GM19239 (cell line): Measurements from ENCODE around the gene USH1C.

Experiments used
- DNase-seq: peaks from one replicate; pipeline ENCODE4 v3.0.0; 2011; ENCODE audit warnings: low spot score; ENCODE audit not compliant: insufficient read length
- FAIRE-seq: peaks from 2 replicates; lab custom pipeline; 2011; peaks lifted over from hg19 to GRCh38; lab: Jason Lieb, UNC

USH1C gene

GRCh38 chr11:17550450-17551346, 6.5 kb upstream of the USH1C start:
- no peak for DNase-seq

GRCh38 chr11:17548444-17548843, 4.2 kb upstream of the USH1C start:
- FAIRE-seq (no peak), DNase-seq (no peak)

More at GRCh38 chr11:17550450-17551346, 6.5 kb upstream of the USH1C start:
- FAIRE-seq: no peak

- DNase-seq (no peak), FAIRE-seq (no peak)
These were observed 3.7 kb upstream of the USH1C start for GRCh38 chr11:17547932-17548331.

- DNase-seq (no peak), FAIRE-seq (no peak)
These were observed 2.9 kb upstream of the USH1C start, which contains the start of gene OTOG for GRCh38 chr11:17547051-17547577. Gene OTOG, plus strand, starts transcription at chr11:17547259. Its CDS starts 114 bp downstream, at chr11:17547373.

GRCh38 chr11:17546240-17546639, 2.0 kb upstream of the USH1C start:
- DNase-seq (no peak), FAIRE-seq (no peak)

GRCh38 chr11:17543574-17544180, 539 bp downstream of the USH1C start:
- DNase-seq (no peak), FAIRE-seq (no peak)

- no peak for DNase-seq
- FAIRE-seq: no peak
These were observed 1.2 kb downstream of the USH1C start for GRCh38 chr11:17543041-17543440.

GRCh38 chr11:17542249-17542648, 2.0 kb downstream of the USH1C start:
- DNase-seq (no peak), FAIRE-seq (no peak)

- DNase-seq: no peak
- FAIRE-seq: no peak
These were observed 2.8 kb downstream of the USH1C start for GRCh38 chr11:17541330-17541885.

GRCh38 chr11:17540807-17541206, 3.4 kb downstream of the USH1C start:
- DNase-seq (no peak), FAIRE-seq (no peak)

GRCh38 chr11:17538731-17539130, 5.5 kb downstream of the USH1C start:
- DNase-seq: no peak
- FAIRE-seq: no peak

- no peak for DNase-seq
- no peak for FAIRE-seq
These were observed 6.2 kb downstream of the USH1C start for GRCh38 chr11:17538054-17538453.

GRCh38 chr11:17537261-17537660, 7.0 kb downstream of the USH1C start:
- no peak for FAIRE-seq

GRCh38 chr11:17535488-17535887, 8.7 kb downstream of the USH1C start:
- FAIRE-seq: no peak
- no peak for DNase-seq

More at GRCh38 chr11:17537261-17537660, 7.0 kb downstream of the USH1C start:
- no peak for DNase-seq

GRCh38 chr11:17533778-17534415, 10.3 kb downstream of the USH1C start:
- no peak for FAIRE-seq

GRCh38 chr11:17533341-17533740, 10.9 kb downstream of the USH1C start:
- DNase-seq: no peak
- FAIRE-seq: no peak

More at GRCh38 chr11:17533778-17534415, 10.3 kb downstream of the USH1C start:
- no peak for DNase-seq

- DNase-seq (no peak), FAIRE-seq (no peak)
These were observed 11.4 kb downstream of the USH1C start for GRCh38 chr11:17532784-17533183.

- FAIRE-seq (no peak), DNase-seq (no peak)
These were observed 12.5 kb downstream of the USH1C start for GRCh38 chr11:17531636-17532113.

- no peak for FAIRE-seq
- no peak for DNase-seq
These were observed 13.1 kb downstream of the USH1C start for GRCh38 chr11:17531071-17531600.

- FAIRE-seq: no peak
- DNase-seq: no peak
These were observed 14.4 kb downstream of the USH1C start for GRCh38 chr11:17529844-17530185.
